Esophagus squamous epithelium (tissue), 5 donors: Measurements from ENCODE around the gene GALNTL6. TPM values are rescaled to one million over a fixed set of nuclear protein-coding genes. Genes with fewer than 3 reads are reported as not detected.

ENCODE experiments used
- DNase-seq: peaks from one replicate; lab custom pipeline; 2025; lab: John Stamatoyannopoulos, UW
- H3K27ac ChIP-seq, 4 donors: fragments of 200-600 bp; sonication (generic); one replicate each; pipeline ENCODE4 v1.5.1; 2016 to 2019; ENCODE audit warnings: mild to moderate bottlenecking in 1 of 4
- H3K27me3 ChIP-seq, 4 donors: fragments of 200-600 bp; sonication (generic); 1 replicate in 3 of 4; 2 replicates in 1 of 4; pipeline versions ENCODE4 v1.5.1 to v1.6.0; 2017 to 2021; ENCODE audit warnings: antibody characterized with exemption in 1 of 4
- H3K36me3 ChIP-seq, 3 donors: fragments of 200-600 bp; sonication (generic); one replicate each; pipeline ENCODE4 v1.5.1; 2016 to 2019
- H3K4me1 ChIP-seq, 3 donors: fragments of 200-600 bp; sonication (generic); one replicate each; pipeline ENCODE4 v1.5.1; 2017 to 2019
- H3K4me3 ChIP-seq, 4 donors: fragments of 200-600 bp; sonication (generic); 1 replicate in 3 of 4; 2 replicates in 1 of 4; pipeline ENCODE4 v1.5.1; 2016 to 2019; ENCODE audit warnings: mild to moderate bottlenecking in 2 of 4, moderate library complexity in 1 of 4
- H3K9me3 ChIP-seq, 3 donors: fragments of 200-600 bp; sonication (generic); one replicate each; pipeline ENCODE4 v1.5.1; 2016 to 2019
- CTCF ChIP-seq, 6 experiments: fragments of 450-650 bp in 4 of 6; fragments of 200-600 bp in 2 of 6; sonication (generic) in 2 of 6; IDR thresholded peaks; one replicate each; pipeline ENCODE4 v1.5.1; 2016 to 2019; ENCODE audit warnings: antibody characterized with exemption in 6 of 6, mild to moderate bottlenecking in 4 of 6, moderate library complexity in 4 of 6
- POLR2A ChIP-seq, 4 donors: fragments of 450-650 bp; IDR thresholded peaks; one replicate each; pipeline ENCODE4 v1.6.1; 2017; ENCODE audit warnings: antibody characterized with exemption in 4 of 4, mild to moderate bottlenecking in 4 of 4, moderate library complexity in 3 of 4
- WGBS, 2 donors: methylation state at CpG; one replicate each; pipeline ENCODE4 v1.1.5; 2018; 5-methylcytosine and 5-hydroxymethylcytosine counted together
- intact Hi-C: fragments of 100-400 bp; cut with DNase I; formaldehyde crosslinking; loops from one replicate; pipeline ENCODE4 v1.15.0; 2022
- total RNA-seq, 4 donors: library from RNA; depleted of rRNA; stranded (reverse); fragments of >200 nt; gene quantifications; one replicate each; pipeline ENCODE4 v1.1.0, GENCODE V29; 2016
- donor health status: DM: yes; HTN: yes; CAD: no.

GALNTL6 gene
- total RNA-seq, 4 donors from 2014 or later = 0.12 TPM; not detected in 3

- TF ChIP-seq CTCF (IDR thresholded peaks at IDR 0.05) (no peak), POLR2A (IDR thresholded peaks at IDR 0.05) (no peak)
- intact Hi-C loops = no loop called here
- no peak overlapping the region for H3K4me3 ChIP-seq
- H3K4me1 ChIP-seq = no peaks in the 10 kb centered on the region
- H3K36me3 ChIP-seq = no peaks in the 10 kb centered on the region
- 57 to 73% methylated on average over 4 of the region's 4 CpGs for WGBS, 2 donors
- no peak for DNase-seq
- H3K27ac ChIP-seq = no peak overlapping the region
- no peaks in the 10 kb centered on the region for H3K9me3 ChIP-seq
- H3K27me3 ChIP-seq = no peaks in the 10 kb centered on the region
These were observed 786.4 kb downstream of the GALNTL6 start for GRCh38 chr4:172599554-172599953.

DNA sequence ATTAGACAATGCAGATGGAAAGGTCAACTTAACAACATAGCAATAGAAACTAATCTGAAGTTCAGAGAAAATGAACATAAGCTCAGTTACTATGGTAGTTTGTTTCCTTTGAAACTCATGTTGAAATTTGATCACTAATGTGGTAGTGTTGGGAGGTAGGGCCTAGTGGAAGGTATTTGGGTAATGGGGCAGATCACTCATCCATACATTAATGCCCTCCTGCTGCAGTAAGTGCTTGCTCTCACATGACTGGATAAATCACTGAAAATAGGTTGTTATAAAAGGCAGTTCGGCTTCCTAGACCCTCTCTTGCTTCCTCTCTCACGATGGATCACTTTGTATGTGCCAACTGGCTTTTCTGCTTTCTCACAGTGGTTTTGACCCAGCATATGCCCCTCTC lies 788.0 kb downstream of the GALNTL6 start:
- Histone ChIP-seq H3K36me3 (no peaks in the 10 kb centered on the region), H3K4me1 (no peaks in the 10 kb centered on the region), H3K27me3 (no peaks in the 10 kb centered on the region), H3K27ac (no peak overlapping the region), H3K9me3 (no peaks in the 10 kb centered on the region), H3K4me3 (no peak overlapping the region)
- intact Hi-C loops = no loop called here
- TF ChIP-seq POLR2A (IDR thresholded peaks at IDR 0.05) = no peak
- no peak for TF ChIP-seq CTCF (IDR thresholded peaks at IDR 0.05)
- DNase-seq = no peak
- 41 to 64% methylated on average over 2 of the region's 2 CpGs for WGBS, 2 donors

DNA sequence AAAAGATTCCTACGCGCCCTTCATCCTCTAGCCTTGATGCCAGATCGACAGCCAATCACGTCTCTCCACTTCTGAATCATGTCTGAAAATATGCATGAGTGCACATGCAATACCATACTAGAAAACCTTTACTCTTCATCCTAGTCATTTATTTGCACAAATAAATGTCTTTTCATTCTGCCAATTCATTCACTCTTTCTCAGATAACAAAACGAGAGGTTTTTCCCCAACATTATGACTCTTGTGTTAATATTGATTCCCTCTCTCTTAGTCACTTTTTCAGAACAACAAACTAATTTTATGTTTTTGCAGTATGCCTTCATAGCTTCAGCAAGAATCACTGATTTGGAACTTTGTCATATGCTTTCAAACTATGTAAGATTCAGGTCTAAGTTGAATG lies 806.0 kb downstream of the GALNTL6 start:
- Histone ChIP-seq H3K27ac (no peak overlapping the region), H3K27me3 (no peaks in the 10 kb centered on the region), H3K4me1 (no peaks in the 10 kb centered on the region), H3K36me3 (no peaks in the 10 kb centered on the region), H3K4me3 (no peak overlapping the region), H3K9me3 (no peaks in the 10 kb centered on the region)
- WGBS, 2 donors = 66 to 68% methylated on average over 5 of the region's 5 CpGs
- intact Hi-C loops = no loop called here
- no peak for DNase-seq
- no peak for TF ChIP-seq CTCF (IDR thresholded peaks at IDR 0.05)
- TF ChIP-seq POLR2A (IDR thresholded peaks at IDR 0.05) = no peak

- H3K27me3 ChIP-seq = no peaks in the 10 kb centered on the region
- intact Hi-C loops = no loop called here
- no peaks in the 10 kb centered on the region for H3K9me3 ChIP-seq
- no peaks in the 10 kb centered on the region for H3K36me3 ChIP-seq
- H3K4me3 ChIP-seq = no peak overlapping the region
- 45% methylated on average over 2 of the region's 2 CpGs for WGBS, 2 donors
- H3K4me1 ChIP-seq = no peaks in the 10 kb centered on the region
- DNase-seq = no peak
- TF ChIP-seq POLR2A (IDR thresholded peaks at IDR 0.05) = no peak
- TF ChIP-seq CTCF (IDR thresholded peaks at IDR 0.05) = no peak
- H3K27ac ChIP-seq = no peak overlapping the region
These were observed 806.6 kb downstream of the GALNTL6 start for GRCh38 chr4:172619798-172620197.

- intact Hi-C loops = no loop called here
- TF ChIP-seq POLR2A (IDR thresholded peaks at IDR 0.05) (no peak), CTCF (IDR thresholded peaks at IDR 0.05) (no peak)
- H3K9me3 ChIP-seq = no peaks in the 10 kb centered on the region
- H3K4me3 ChIP-seq = no peak overlapping the region
- no peak overlapping the region for H3K27ac ChIP-seq
- no peaks in the 10 kb centered on the region for H3K36me3 ChIP-seq
- H3K27me3 ChIP-seq = no peaks in the 10 kb centered on the region
- no peak for DNase-seq
- 31 to 33% methylated on average over 3 of the region's 3 CpGs for WGBS, 2 donors
- no peaks in the 10 kb centered on the region for H3K4me1 ChIP-seq
These were observed 815.1 kb downstream of the GALNTL6 start for GRCh38 chr4:172628263-172628662.
